GM23338 (cell line): ENCODE results near the gene SCLT1. TPM values are rescaled to one million over a fixed set of nuclear protein-coding genes. Genes with fewer than 3 reads are reported as not detected.

ENCODE experiments used
- ATAC-seq: fragments of 200-7000 bp; cut with Tn5 transposase; 3 replicates; pipeline ENCODE4 v1.9.1; 2020
- DNase-seq: peaks from one replicate; pipeline ENCODE4 v3.0.0-alpha.2; 2015; ENCODE audit warnings: low spot score
- H2AFZ ChIP-seq: fragments of 200-600 bp; sonication (generic); 2 replicates; pipeline ENCODE4 v1.8.0; 2016; ENCODE audit warnings: antibody characterized with exemption, mild to moderate bottlenecking, moderate library complexity
- H3F3A ChIP-seq: fragments of 200-600 bp; sonication (generic); replicated peaks from 2 replicates; pipeline ENCODE4 v1.8.0; 2017; ENCODE audit warnings: antibody characterized with exemption, mixed run types, low read depth
- H3K27ac ChIP-seq: fragments of 200-600 bp; sonication (generic); 2 replicates; pipeline ENCODE4 v1.6.1; 2016; ENCODE audit warnings: low read depth
- H3K27me3 ChIP-seq: fragments of 200-600 bp; sonication (generic); 2 replicates; pipeline ENCODE4 v1.8.0; 2016; ENCODE audit warnings: mild to moderate bottlenecking, mixed run types, moderate library complexity; ENCODE audit not compliant: insufficient read depth
- H3K36me3 ChIP-seq: fragments of 200-600 bp; sonication (generic); 2 replicates; pipeline ENCODE4 v1.8.0; 2016; ENCODE audit warnings: mild to moderate bottlenecking; ENCODE audit not compliant: insufficient read depth
- H3K4me1 ChIP-seq: fragments of 200-600 bp; sonication (generic); 2 replicates; pipeline ENCODE4 v1.8.0; 2016; ENCODE audit warnings: mild to moderate bottlenecking, moderate library complexity; ENCODE audit not compliant: insufficient read depth
- H3K4me2 ChIP-seq: fragments of 200-600 bp; sonication (generic); 2 replicates; pipeline ENCODE4 v1.7.1; 2017; ENCODE audit warnings: mixed run types
- H3K4me3 ChIP-seq: fragments of 200-600 bp; sonication (generic); 2 replicates; pipeline ENCODE4 v1.6.1; 2016; ENCODE audit warnings: mixed run types
- H3K79me2 ChIP-seq: fragments of 200-600 bp; sonication (generic); replicated peaks from 2 replicates; pipeline ENCODE4 v1.8.0; 2017; ENCODE audit warnings: mild to moderate bottlenecking; ENCODE audit not compliant: insufficient read depth
- H3K9me2 ChIP-seq: fragments of 200-600 bp; sonication (generic); 2 replicates; pipeline ENCODE4 v1.8.0; 2017; ENCODE audit not compliant: insufficient read depth
- H4K20me1 ChIP-seq: fragments of 200-600 bp; sonication (generic); replicated peaks from 2 replicates; pipeline ENCODE4 v1.8.0; 2017; ENCODE audit warnings: mild to moderate bottlenecking; ENCODE audit not compliant: insufficient read depth
- H3K27ac Mint-ChIP-seq: 2 replicates; pipeline ENCODE4 v1.8.0; 2020; ENCODE audit warnings: inconsistent platforms, mild to moderate bottlenecking, moderate library complexity, mixed read lengths
- H3K27me3 Mint-ChIP-seq: 3 replicates; pipeline ENCODE4 v1.8.0; 2022; ENCODE audit warnings: low read depth, mild to moderate bottlenecking, moderate library complexity, mixed read lengths, inconsistent platforms; ENCODE audit not compliant: insufficient read depth, poor library complexity
- H3K36me3 Mint-ChIP-seq: 3 replicates; pipeline ENCODE4 v1.8.0; 2021; ENCODE audit warnings: low read depth, mild to moderate bottlenecking, inconsistent platforms, moderate library complexity, mixed read lengths
- H3K4me1 Mint-ChIP-seq: 3 replicates; pipeline ENCODE4 v1.8.0; 2020; ENCODE audit warnings: mild to moderate bottlenecking, inconsistent platforms, mixed read lengths
- H3K4me3 Mint-ChIP-seq: 3 replicates; pipeline ENCODE4 v1.8.0; 2021; ENCODE audit warnings: moderate library complexity, mild to moderate bottlenecking, inconsistent platforms, mixed read lengths
- H3K9me3 Mint-ChIP-seq: 3 replicates; pipeline ENCODE4 v1.8.0; 2020; ENCODE audit warnings: moderate library complexity, mild to moderate bottlenecking, inconsistent platforms, mixed read lengths
- CREB1 ChIP-seq: fragments of 250-450 bp; sonication (Bioruptor Pico); IDR thresholded peaks from 2 replicates; pipeline ENCODE4 v1.5.0; 2020; ENCODE audit warnings: low read depth, mild to moderate bottlenecking, moderate library complexity
- CTCF ChIP-seq, 2 experiments: fragments of 200-600 bp in 1 of 2; sonication (generic) in 1 of 2; conservative IDR thresholded peaks; 2 replicates each; pipeline versions ENCODE4 v1.5.1 to v1.6.1; 2016 to 2017; ENCODE audit warnings: antibody characterized with exemption in 2 of 2, low read depth in 2 of 2, mild to moderate bottlenecking in 2 of 2, moderate library complexity in 1 of 2
- EZH2phosphoT487 ChIP-seq: fragments of 200-600 bp; sonication (generic); IDR thresholded peaks from one replicate; pipeline ENCODE4 v1.8.1; 2018; ENCODE audit warnings: antibody characterized with exemption; ENCODE audit not compliant: unreplicated experiment
- JUNB ChIP-seq: IDR thresholded peaks from one replicate; pipeline ENCODE4 v1.6.1; 2016; ENCODE audit warnings: antibody characterized with exemption; ENCODE audit not compliant: unreplicated experiment
- NANOG ChIP-seq: IDR thresholded peaks from 2 replicates; pipeline ENCODE4 v1.6.1; 2016; ENCODE audit warnings: antibody characterized with exemption, borderline replicate concordance
- POLR2AphosphoS5 ChIP-seq: IDR thresholded peaks from 2 replicates; pipeline ENCODE4 v1.6.1; 2016; ENCODE audit warnings: antibody characterized with exemption, low read depth
- REST ChIP-seq: IDR thresholded peaks from one replicate; pipeline ENCODE4 v1.6.1; 2018; ENCODE audit warnings: antibody characterized with exemption; ENCODE audit not compliant: unreplicated experiment
- STAT1 ChIP-seq: IDR thresholded peaks from one replicate; pipeline ENCODE4 v1.6.1; 2016; ENCODE audit warnings: antibody characterized with exemption; ENCODE audit not compliant: unreplicated experiment
- ZNF114 ChIP-seq: fragments of 250-450 bp; sonication (Bioruptor Pico); IDR thresholded peaks from 2 replicates; pipeline ENCODE4 v1.5.0; 2020; ENCODE audit warnings: mild to moderate bottlenecking, moderate library complexity
- ZNF462 ChIP-seq: fragments of 250-450 bp; sonication (Bioruptor Pico); IDR thresholded peaks from 2 replicates; pipeline ENCODE4 v1.5.0; 2020; ENCODE audit warnings: mild to moderate bottlenecking, moderate library complexity
- polyA plus RNA-seq: library from polyadenylated mRNA; unstranded; fragments of >200 nt; fragmentation: Nextera tagmentation; extraction: Ambion mirVana; gene quantifications from 2 replicates; pipeline ENCODE4 v1.2.1, GENCODE V29; 2016
- total RNA-seq: library from RNA; depleted of rRNA; stranded (reverse); fragments of >200 nt; shearing (Covaris generic); gene quantifications from 2 replicates; pipeline ENCODE4 v1.2.3, GENCODE V29; 2014

SCLT1 gene
- total and polyA plus RNA-seq, 2 experiments from 2014 or later = 18.5 to 18.9 TPM

GRCh38 chr4:128942607-128943006, 150.7 kb downstream of the SCLT1 start (continued):
- no peak for TF ChIP-seq REST

GRCh38 chr4:128940971-128941370, 152.4 kb downstream of the SCLT1 start:
- no peaks in the 10 kb centered on the region for H3K27me3 ChIP-seq
- peaks cover 6% of the 10 kb centered on the region; the same call in 1 of the 3 replicates for H3K36me3 Mint-ChIP-seq
- no peaks in the 10 kb centered on the region for H3K4me1 ChIP-seq
- TF ChIP-seq JUNB = no peak
- ATAC-seq = no peak
- H3K27me3 Mint-ChIP-seq = no peaks in the 10 kb centered on the region
- no peak overlapping the region for H3K4me2 ChIP-seq
- no peaks in the 10 kb centered on the region for H3K4me1 Mint-ChIP-seq
- H3K79me2 ChIP-seq = no peaks in the 10 kb centered on the region
- no peak overlapping the region for H3K27ac Mint-ChIP-seq
- DNase-seq = no peak
- H3K4me3 Mint-ChIP-seq = no peak overlapping the region
- H3K27ac ChIP-seq = no peak overlapping the region
- H4K20me1 ChIP-seq = no peaks in the 10 kb centered on the region
- H3K4me3 ChIP-seq = no peak overlapping the region
- no peak overlapping the region for H2AFZ ChIP-seq
- H3K9me3 Mint-ChIP-seq = no peaks in the 10 kb centered on the region
- no peaks in the 10 kb centered on the region for H3K36me3 ChIP-seq
- H3K9me2 ChIP-seq = no peaks in the 10 kb centered on the region
- H3F3A ChIP-seq = no peaks in the 10 kb centered on the region

DNA sequence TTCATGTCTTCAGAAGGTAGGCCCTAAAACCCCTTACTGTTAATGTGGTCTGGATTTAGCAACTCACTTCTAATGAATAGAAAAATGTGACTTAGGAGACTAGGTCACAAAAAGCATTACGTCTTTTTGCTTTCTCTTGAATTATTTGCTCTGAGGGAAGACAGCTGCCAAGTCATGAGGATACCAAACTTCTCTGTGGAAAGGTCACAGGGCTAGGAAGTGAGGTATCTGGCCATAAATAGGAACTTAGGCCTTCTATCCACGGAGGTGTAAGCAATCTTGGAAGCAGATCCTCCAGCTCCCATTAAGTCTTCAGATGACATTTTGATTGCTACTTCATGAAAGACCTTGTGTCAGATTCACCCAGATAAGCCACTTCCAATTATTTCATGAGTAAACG, 163.3 kb downstream of the SCLT1 start:
- Histone ChIP-seq H3F3A (no peaks in the 10 kb centered on the region), H3K9me2 (no peaks in the 10 kb centered on the region), H3K79me2 (no peaks in the 10 kb centered on the region), H3K4me2 (no peak overlapping the region), H2AFZ (no peak overlapping the region), H3K4me3 (no peak overlapping the region), H3K36me3 (no peaks in the 10 kb centered on the region), H3K27me3 (no peaks in the 10 kb centered on the region), H3K4me1 (no peaks in the 10 kb centered on the region), H4K20me1 (no peaks in the 10 kb centered on the region), H3K27ac (no peak overlapping the region)
- DNase-seq (no peak), ATAC-seq (no peak)
- Mint-ChIP-seq H3K9me3 (no peaks in the 10 kb centered on the region), H3K4me3 (no peak overlapping the region), H3K27me3 (no peaks in the 10 kb centered on the region), H3K4me1 (no peaks in the 10 kb centered on the region), H3K27ac (no peak overlapping the region), H3K36me3 (no peaks in the 10 kb centered on the region)
- TF ChIP-seq EZH2phosphoT487 (no peak), ZNF114 (CRISPR knock-in tag) (no peak), CTCF (conservative IDR thresholded peaks at IDR 0.05; ENCODE audit: low read depth in 2 of 2) (no peak), NANOG (no peak), STAT1 (no peak), CREB1 (CRISPR knock-in tag) (no peak), POLR2AphosphoS5 (no peak), ZNF462 (no peak)
